PFSK-1 (cell line): Measurements from ENCODE around the gene RARA.

Source experiments
- FOXP2 ChIP-seq: optimal IDR thresholded peaks from 2 replicates; pipeline ENCODE3; 2011; ENCODE audit warnings: borderline replicate concordance, control low read depth, inconsistent platforms; ENCODE audit not compliant: insufficient read depth; ENCODE audit errors: extremely low read length, extremely low read depth
- POLR2AphosphoS5 ChIP-seq: IDR thresholded peaks from 2 replicates; pipeline ENCODE4 v1.6.1; 2012; ENCODE audit warnings: low read depth, mild to moderate bottlenecking, control low read depth, low read length, moderate library complexity
- TAF1 ChIP-seq: IDR thresholded peaks from 2 replicates; pipeline ENCODE4 v1.6.1; 2012; ENCODE audit warnings: low read length, control low read depth, borderline replicate concordance; ENCODE audit not compliant: insufficient read depth

DNA sequence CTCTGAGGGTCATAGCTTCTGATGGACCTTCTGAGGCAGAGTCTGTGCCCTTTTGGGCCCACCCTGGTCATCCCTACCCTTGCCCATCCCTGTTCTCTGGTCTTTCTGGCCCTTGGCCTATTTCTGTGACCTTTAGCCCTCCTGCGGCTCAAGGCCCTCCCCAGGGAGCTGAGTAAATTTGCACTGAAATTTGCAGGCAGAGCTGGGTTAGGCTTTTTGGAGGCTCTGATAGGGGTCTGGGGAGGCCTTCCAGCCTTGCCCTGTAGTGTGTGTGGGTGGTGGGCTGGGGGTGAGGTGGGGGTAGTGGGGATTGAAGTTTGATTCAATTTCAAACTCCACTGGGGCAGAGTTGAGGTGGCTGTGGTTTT is 17.8 kb downstream of the RARA start:
- TF ChIP-seq POLR2AphosphoS5 (no peak), TAF1 (no peak), FOXP2 (no peak)
